ENCODE measurements around the gene VSIG10L2. TPM values are rescaled to one million over a fixed set of nuclear protein-coding genes. Genes with fewer than 3 reads are reported as not detected.
A peak's percentile ranks its signal among the peaks of the same experiment; 100 is the strongest.
"Not testable (repeated sequence)": the region's sequence is repeated elsewhere in the genome, so short reads cannot be mapped to it uniquely, and the experiment has no call there.

VSIG10L2 gene
- not detected for total RNA-seq

GRCh38 chr11:125945797-125946520 lies at the start of gene VSIG10L2:
Gene VSIG10L2 (plus strand): TSS chr11:125946044. CDS start chr11:125946056, 12 bp downstream.
- POLR2A ChIA-PET, result no interaction called here

DNA sequence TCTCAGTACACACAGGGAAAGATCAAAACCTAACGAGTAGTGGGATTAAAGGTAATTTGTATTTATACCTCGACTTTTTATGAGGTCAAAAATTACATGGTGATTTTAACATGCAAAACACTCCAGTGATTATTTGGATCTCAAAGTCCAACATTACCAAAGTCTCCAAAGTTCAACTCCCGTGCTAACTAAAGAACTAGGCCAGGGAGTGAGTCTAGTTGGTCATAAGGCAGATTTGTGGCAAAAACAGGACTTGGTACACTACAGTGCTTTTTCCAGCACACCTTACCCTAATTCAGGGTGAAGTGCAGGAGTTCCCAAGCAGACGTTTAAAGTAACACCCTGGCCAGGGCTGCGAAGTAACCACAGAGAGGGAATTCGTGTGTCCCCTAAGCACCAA lies 44.0 kb upstream of the VSIG10L2 start:
- peaks cover 40% of the 10 kb centered on the region for H3K36me3 Mint-ChIP-seq (ENCODE audit: low read depth)
- H3K4me3 Mint-ChIP-seq, result peak overlapping the region; percentile 93
- DNase-seq, result no peak
- ChIA-PET POLR2A (no interaction called here), CTCF (interaction anchor here (1.8 kb wide), 1 partner anchor 14 kb away, joined by 9 read pairs; the partner anchor contains the start of gene HYLS1)
- peaks cover 22% of the 10 kb centered on the region for H3K27me3 Mint-ChIP-seq
- H3K27ac Mint-ChIP-seq, result no peak overlapping the region
- H3K9me3 Mint-ChIP-seq, result no peaks in the 10 kb centered on the region
- H3K4me1 Mint-ChIP-seq, result peaks cover 40% of the 10 kb centered on the region

More at GRCh38 chr11:125945797-125946520, at the start of gene VSIG10L2:
- Mint-ChIP-seq H3K27ac (no peak within 1 kb of the TSS), H3K4me1 (peaks cover 4% of the 10 kb centered on the region), H3K4me3 (no peak within 1 kb of the TSS), H3K27me3 (no peaks in the 10 kb centered on the region), H3K9me3 (no peaks in the 10 kb centered on the region), H3K36me3 (ENCODE audit: low read depth) (no peaks in the 10 kb centered on the region)
- CTCF ChIA-PET, result interaction anchor here (0.7 to 0.8 kb wide), 2 partner anchors 16 to 847 kb away, joined by 3 read pairs; no protein-coding TSS in a partner anchor
- no peak for DNase-seq

DNA sequence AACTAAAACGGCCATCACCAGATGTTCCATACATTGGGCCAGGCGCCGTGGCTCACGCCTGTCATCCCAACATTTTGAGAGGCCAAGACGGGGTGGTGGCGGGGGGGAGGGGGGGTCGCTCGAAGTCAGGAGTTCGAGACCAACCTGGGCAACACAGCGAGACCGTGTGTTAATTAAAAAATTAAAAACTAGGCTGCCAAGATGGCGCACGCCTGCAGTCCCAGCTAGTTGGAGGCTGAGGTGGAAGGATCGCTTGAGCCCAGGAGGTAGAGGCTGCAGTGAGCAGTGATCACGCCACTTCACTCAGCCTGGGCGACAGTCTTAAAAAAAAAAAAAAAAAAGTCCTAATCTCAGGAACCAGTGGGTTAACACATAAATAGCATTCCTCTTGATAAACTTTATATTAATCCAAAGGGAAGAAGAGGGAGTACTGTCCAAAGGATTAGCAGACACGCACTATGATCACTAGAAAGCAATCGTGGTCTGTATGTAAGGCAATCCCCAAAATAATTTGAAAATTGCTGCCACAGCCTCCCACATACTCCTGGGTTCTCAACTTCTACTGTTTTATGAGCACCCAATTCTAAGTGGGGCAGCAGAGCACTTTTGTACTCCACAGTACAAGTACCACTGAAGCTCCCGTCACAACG lies 43.4 kb upstream of the VSIG10L2 start:
- DNase-seq, result no peak
- Mint-ChIP-seq H3K4me1 (peaks cover 36% of the 10 kb centered on the region), H3K9me3 (no peaks in the 10 kb centered on the region), H3K36me3 (ENCODE audit: low read depth) (peaks cover 39% of the 10 kb centered on the region), H3K4me3 (peak overlapping the region; percentile 93), H3K27ac (peak overlapping the region; percentile 88), H3K27me3 (peaks cover 23% of the 10 kb centered on the region)
- ChIA-PET CTCF (interaction anchor here (0.9 to 1.8 kb wide), 3 partner anchors 13 to 21 kb away, joined by 3 to 9 read pairs (median 4); partner anchors contain the start of gene HYLS1), POLR2A (interaction anchor here (0.6 to 1.3 kb wide), 3 partner anchors 13 to 417 kb away, joined by 3 to 7 read pairs (median 4); no protein-coding TSS in a partner anchor)

- POLR2A ChIA-PET, result interaction anchor here (0.6 to 1.3 kb wide), 4 partner anchors 12 to 839 kb away, joined by 3 to 7 read pairs (median 4); no protein-coding TSS in a partner anchor
- Mint-ChIP-seq H3K4me1 (peaks cover 29% of the 10 kb centered on the region), H3K9me3 (no peaks in the 10 kb centered on the region), H3K27ac (peak within 1 kb of the TSS; percentile 88), H3K27me3 (peaks cover 30% of the 10 kb centered on the region), H3K4me3 (peak within 1 kb of the TSS; percentile 93), H3K36me3 (ENCODE audit: low read depth) (peaks cover 32% of the 10 kb centered on the region)
- CTCF ChIA-PET, result interaction anchor here (0.7 to 1.8 kb wide), 5 partner anchors 13 to 175 kb away, joined by 3 to 9 read pairs (median 4); partner anchors contain the start of gene HYLS1
- peak; percentile 92 for DNase-seq
Observed at GRCh38 chr11:125902927-125903710, 42.7 kb upstream of the VSIG10L2 start, which contains the start of gene PUS3. Gene PUS3 (minus strand): TSS chr11:125903206. CDS start chr11:125896284, 6,922 bp downstream.

DNA sequence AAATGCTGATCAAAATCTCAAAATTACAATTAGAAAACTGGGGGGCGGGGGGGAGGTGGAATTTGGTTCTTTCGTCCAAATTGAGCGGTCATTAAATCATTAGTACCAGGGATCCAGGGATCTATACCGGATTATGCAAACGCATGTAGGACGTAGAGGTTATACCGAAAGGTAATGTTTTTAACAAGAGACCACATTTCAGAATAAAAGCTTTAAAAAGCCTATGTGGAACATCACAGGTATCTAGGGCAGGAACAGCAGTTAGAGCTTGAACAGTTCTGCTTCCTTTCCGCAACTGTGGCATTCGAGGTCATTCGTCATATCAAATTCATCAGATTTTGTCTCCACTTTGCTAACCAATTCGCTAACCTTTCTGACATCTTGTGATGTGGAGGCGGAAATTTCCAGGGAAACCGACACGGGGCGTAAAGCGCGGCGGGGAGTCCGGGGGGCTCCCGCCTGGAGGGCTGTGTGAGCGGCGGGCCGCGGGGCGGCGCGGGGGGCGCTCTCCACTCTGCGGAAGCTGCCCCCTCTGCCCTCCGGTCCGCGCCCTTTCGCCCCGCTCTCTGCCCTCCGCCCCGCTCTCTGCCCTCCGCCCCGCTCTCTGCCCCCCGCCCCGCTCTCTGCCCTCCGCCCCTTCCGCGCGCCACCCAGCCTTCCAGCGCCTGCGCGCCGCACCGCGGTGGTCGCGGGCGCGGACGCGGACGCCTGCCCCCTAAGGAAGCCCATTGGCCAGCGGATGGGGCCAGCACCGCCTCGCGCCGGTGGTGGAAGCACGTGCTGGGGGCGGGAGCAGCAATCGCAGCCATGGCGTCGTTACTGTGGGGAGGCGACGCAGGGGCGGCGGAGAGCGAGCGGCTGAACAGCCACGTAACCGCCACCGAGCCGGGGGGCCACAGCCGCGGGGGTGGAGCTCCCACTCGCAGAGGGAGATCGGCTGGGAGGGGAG lies 41.9 kb upstream of the VSIG10L2 start, which contains the start of gene DDX25:
Gene DDX25, plus strand, starts transcription at position 798 of the 949 bp plus-strand sequence. Its CDS starts 10 bp downstream, at position 808.
- CTCF ChIA-PET, result interaction anchor here (0.6 to 1.8 kb wide), 4 partner anchors 14 to 225 kb away, joined by 3 to 9 read pairs (median 4); partner anchors contain the start of gene HYLS1
- H3K9me3 Mint-ChIP-seq, result no peaks in the 10 kb centered on the region
- H3K27ac Mint-ChIP-seq, result peak within 1 kb of the TSS; percentile 88
- H3K4me3 Mint-ChIP-seq, result peak within 1 kb of the TSS; percentile 93
- peaks cover 36% of the 10 kb centered on the region for H3K27me3 Mint-ChIP-seq
- DNase-seq, result no peak
- POLR2A ChIA-PET, result interaction anchor here (0.7 to 1.3 kb wide), 2 partner anchors 16 to 840 kb away, joined by 3 to 7 read pairs; no protein-coding TSS in a partner anchor
- H3K36me3 Mint-ChIP-seq (ENCODE audit: low read depth), result peaks cover 29% of the 10 kb centered on the region
- peaks cover 29% of the 10 kb centered on the region for H3K4me1 Mint-ChIP-seq

GRCh38 chr11:125904678-125905077 lies 41.2 kb upstream of the VSIG10L2 start:
- CTCF ChIA-PET, result no interaction called here
- no peak overlapping the region for H3K27ac Mint-ChIP-seq
- H3K4me3 Mint-ChIP-seq, result peak overlapping the region; percentile 62
- H3K36me3 Mint-ChIP-seq (ENCODE audit: low read depth), result peaks cover 22% of the 10 kb centered on the region
- no peaks in the 10 kb centered on the region for H3K9me3 Mint-ChIP-seq
- no peak for DNase-seq
- peaks cover 29% of the 10 kb centered on the region for H3K4me1 Mint-ChIP-seq
- H3K27me3 Mint-ChIP-seq, result peaks cover 38% of the 10 kb centered on the region
- POLR2A ChIA-PET, result no interaction called here

DNA sequence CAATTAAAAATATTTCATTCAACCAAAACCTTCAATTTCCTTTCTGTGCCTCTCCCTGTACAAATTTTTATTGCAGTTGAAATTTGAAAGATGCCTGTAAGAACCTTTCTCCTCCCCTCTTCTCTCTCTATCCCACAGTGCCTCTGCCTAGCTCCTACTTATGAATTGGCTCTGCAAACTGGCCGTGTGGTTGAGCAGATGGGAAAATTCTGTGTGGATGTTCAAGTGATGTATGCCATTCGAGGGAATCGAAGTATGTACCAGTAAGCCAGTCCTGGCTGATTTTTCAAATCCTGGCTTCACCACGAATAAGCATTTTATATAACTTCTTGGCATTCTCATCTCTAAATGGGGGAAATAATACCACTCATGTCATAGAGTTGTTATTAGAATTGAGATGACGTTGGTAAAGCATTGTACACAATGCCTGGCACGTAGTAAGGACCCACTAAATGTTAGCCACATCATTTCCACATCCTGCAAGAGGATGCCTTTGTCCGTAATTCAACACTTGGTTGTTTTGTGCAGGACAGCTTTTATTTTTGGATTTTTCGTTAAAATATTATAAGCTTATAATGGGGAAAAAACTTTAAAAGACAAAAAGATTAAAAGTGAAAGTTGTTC lies 35.5 kb upstream of the VSIG10L2 start:
- no peak for DNase-seq
- no peak overlapping the region for H3K4me3 Mint-ChIP-seq
- ChIA-PET POLR2A (no interaction called here), CTCF (interaction anchor here (1.2 kb wide), 1 partner anchor 11 kb away, joined by 3 read pairs; no protein-coding TSS in a partner anchor)
- no peak overlapping the region for H3K27ac Mint-ChIP-seq
- no peaks in the 10 kb centered on the region for H3K9me3 Mint-ChIP-seq
- no peaks in the 10 kb centered on the region for H3K36me3 Mint-ChIP-seq (ENCODE audit: low read depth)
- H3K4me1 Mint-ChIP-seq, result no peaks in the 10 kb centered on the region
- H3K27me3 Mint-ChIP-seq, result peaks cover 36% of the 10 kb centered on the region

GRCh38 chr11:125914601-125915000 lies 31.2 kb upstream of the VSIG10L2 start:
- H3K4me1 Mint-ChIP-seq; H3K9me3 Mint-ChIP-seq; H3K36me3 Mint-ChIP-seq (ENCODE audit: low read depth); H3K27ac Mint-ChIP-seq; POLR2A ChIA-PET; H3K4me3 Mint-ChIP-seq; DNase-seq: not testable (repeated sequence)
- CTCF ChIA-PET, result interaction anchor here (1.2 kb wide), 1 partner anchor 14 kb away, joined by 3 read pairs; no protein-coding TSS in a partner anchor
- H3K27me3 Mint-ChIP-seq, result peaks cover 38% of the 10 kb centered on the region

DNA sequence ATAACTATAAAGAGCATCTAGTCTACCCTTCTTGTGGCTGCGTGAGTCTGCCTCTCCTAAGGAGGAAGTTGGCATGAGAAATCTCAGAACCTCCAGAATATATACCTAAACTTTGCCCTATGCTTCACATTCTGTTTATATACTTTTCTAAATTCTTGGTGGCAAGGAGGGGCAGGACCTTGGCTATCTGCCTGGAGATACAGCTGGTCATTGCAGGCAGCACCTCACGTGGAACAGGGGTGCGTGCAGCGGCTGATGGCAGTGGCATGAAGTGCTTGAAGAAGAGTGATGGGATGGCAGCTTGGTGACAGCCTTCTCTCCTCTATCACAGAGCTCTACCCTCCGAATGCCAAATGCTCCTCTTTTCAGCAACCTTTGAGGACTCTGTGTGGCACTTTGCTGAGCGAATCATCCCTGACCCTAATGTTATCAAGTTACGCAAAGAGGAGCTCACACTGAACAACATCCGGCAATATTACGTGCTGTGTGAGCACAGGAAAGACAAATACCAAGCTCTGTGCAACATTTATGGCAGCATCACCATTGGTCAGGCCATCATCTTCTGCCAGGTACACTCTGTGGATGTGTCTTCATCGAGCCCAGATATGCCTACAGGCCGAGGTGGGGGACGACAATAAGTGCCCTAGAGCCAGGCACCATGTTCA lies 29.0 kb upstream of the VSIG10L2 start:
- Mint-ChIP-seq H3K4me3 (no peak overlapping the region), H3K27me3 (peaks cover 27% of the 10 kb centered on the region), H3K36me3 (ENCODE audit: low read depth) (no peaks in the 10 kb centered on the region), H3K27ac (no peak overlapping the region), H3K9me3 (no peaks in the 10 kb centered on the region), H3K4me1 (no peaks in the 10 kb centered on the region)
- DNase-seq, result no peak
- ChIA-PET POLR2A (no interaction called here), CTCF (interaction anchor here (0.7 kb wide), 1 partner anchor 11 kb away, joined by 3 read pairs; no protein-coding TSS in a partner anchor)

- H3K27ac Mint-ChIP-seq, result no peak overlapping the region
- CTCF ChIA-PET, result interaction anchor here (0.7 kb wide), 1 partner anchor 33 kb away, joined by 3 read pairs; no protein-coding TSS in a partner anchor
- POLR2A ChIA-PET, result no interaction called here
- H3K27me3 Mint-ChIP-seq, result peaks cover 24% of the 10 kb centered on the region
- no peak overlapping the region for H3K4me3 Mint-ChIP-seq
- no peaks in the 10 kb centered on the region for H3K4me1 Mint-ChIP-seq
- no peaks in the 10 kb centered on the region for H3K36me3 Mint-ChIP-seq (ENCODE audit: low read depth)
- no peaks in the 10 kb centered on the region for H3K9me3 Mint-ChIP-seq
- DNase-seq, result no peak
Observed at GRCh38 chr11:125918140-125918840, 27.6 kb upstream of the VSIG10L2 start.

Measured in activated CD4-positive, alpha-beta T cell treated with anti-CD3 and anti-CD28 coated beads, Interleukin-2, amount 10 ng/mL, durations not matched to agents 7 days and 5 days (primary cell).